A549 treated with RU486 at 1 μM for 4 hours (cell line): ENCODE measurements around the gene OR6X1. TPM values are rescaled to one million over a fixed set of nuclear protein-coding genes. Genes with fewer than 3 reads are reported as not detected.

Source experiments
- total RNA-seq: library from RNA; stranded (reverse); fragments of 200-300 nt; extraction: Qiagen RNA extraction; gene quantifications from 5 replicates; pipeline ENCODE4 v1.2.3, GENCODE V29; 2022; ENCODE audit warnings: low read depth

OR6X1 gene, protein sequence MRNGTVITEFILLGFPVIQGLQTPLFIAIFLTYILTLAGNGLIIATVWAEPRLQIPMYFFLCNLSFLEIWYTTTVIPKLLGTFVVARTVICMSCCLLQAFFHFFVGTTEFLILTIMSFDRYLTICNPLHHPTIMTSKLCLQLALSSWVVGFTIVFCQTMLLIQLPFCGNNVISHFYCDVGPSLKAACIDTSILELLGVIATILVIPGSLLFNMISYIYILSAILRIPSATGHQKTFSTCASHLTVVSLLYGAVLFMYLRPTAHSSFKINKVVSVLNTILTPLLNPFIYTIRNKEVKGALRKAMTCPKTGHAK
- not detected in 5 replicates for total RNA-seq

DNA sequence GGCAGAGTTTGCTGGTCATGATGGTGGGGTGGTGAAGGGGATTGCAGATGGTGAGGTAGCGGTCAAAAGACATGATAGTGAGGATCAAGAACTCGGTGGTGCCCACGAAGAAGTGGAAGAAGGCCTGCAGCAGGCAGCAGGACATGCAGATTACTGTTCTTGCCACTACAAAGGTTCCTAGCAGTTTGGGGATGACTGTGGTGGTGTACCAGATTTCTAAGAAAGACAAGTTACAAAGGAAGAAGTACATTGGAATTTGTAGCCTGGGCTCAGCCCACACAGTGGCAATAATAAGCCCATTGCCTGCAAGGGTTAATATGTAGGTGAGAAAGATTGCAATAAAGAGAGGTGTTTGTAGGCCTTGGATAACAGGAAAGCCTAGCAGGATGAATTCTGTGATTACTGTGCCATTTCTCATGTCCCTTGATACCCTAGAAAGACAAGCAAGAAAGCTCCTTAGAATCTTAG, at the start of gene OR6X1:
Gene OR6X1, minus strand, starts transcription at position 418 of the 468 bp plus-strand sequence. Its CDS starts 0 bp downstream, at position 418.

GRCh38 chr11:123741159-123742030, 12.9 kb downstream of the OR6X1 start, which contains the start of gene ZNF202:
Gene ZNF202 (minus strand): TSS chr11:123741660. CDS start chr11:123730888, 10,772 bp downstream.

Other genes starting within 250 kb of the OR6X1 start
- gene SCN3B, start 99.9 kb downstream of the OR6X1 start, total RNA-seq, result 0.10 to 0.16 TPM (median 0.11 TPM) in 5 replicates
- gene ZNF202, start 12.9 kb downstream of the OR6X1 start, total RNA-seq, result 8.8 to 10.8 TPM (median 9.9 TPM) in 5 replicates
- not detected in 5 replicates for gene OR6M1, start 51.8 kb upstream of the OR6X1 start, total RNA-seq
- gene TMEM225, start 131.2 kb upstream of the OR6X1 start, total RNA-seq, result not detected in 5 replicates
- gene OR8D4, start 147.6 kb upstream of the OR6X1 start, total RNA-seq, result not detected in 5 replicates
- not detected in 5 replicates for gene OR4D5, start 185.1 kb upstream of the OR6X1 start, total RNA-seq
- not detected in 5 replicates for gene OR6T1, start 189.3 kb upstream of the OR6X1 start, total RNA-seq
- not detected in 5 replicates for gene OR10S1, start 223.3 kb upstream of the OR6X1 start, total RNA-seq
- not detected in 5 replicates for gene OR10G6, start 240.6 kb upstream of the OR6X1 start, total RNA-seq